HepG2 (cell line): ENCODE data around the gene ENTREP3. TPM values are rescaled to one million over a fixed set of nuclear protein-coding genes. Genes with fewer than 3 reads are reported as not detected.

Experiments
- ATAC-seq: fragments of 200-7000 bp; cut with Tn5 transposase; 3 replicates; pipeline ENCODE4 v1.9.1; 2020; ENCODE audit warnings: mild to moderate bottlenecking, moderate library complexity
- BruUV-seq: library from RNA; stranded (reverse); fragments of 400-500 nt; replicated peaks from 2 replicates; lab custom pipeline; 2021; lab: Mats Ljungman, UMichigan
- CTCF ChIA-PET: fragments of 300-600 bp; formaldehyde crosslinking; extraction: SDS; loops from one replicate; lab custom pipeline; 2021; ENCODE audit warnings: low total read pairs, inconsistent platforms, low intra/inter-chr PET ratio; lab: Yijun Ruan, JAX
- POLR2A ChIA-PET: fragments of 350-600 bp; sonication (Branson Sonifier 250); formaldehyde crosslinking; loops from one replicate; lab custom pipeline; 2020; ENCODE audit warnings: antibody characterized with exemption, inconsistent platforms; lab: Yijun Ruan, JAX
- DNase-seq: peaks from one replicate; pipeline ENCODE4 v3.0.0-alpha.2; 2015; ENCODE audit warnings: low spot score
- FAIRE-seq: peaks from 3 replicates; lab custom pipeline; 2011; peaks lifted over from hg19 to GRCh38; lab: Jason Lieb, UNC
- H2AFZ ChIP-seq: one replicate; pipeline ENCODE4 v1.6.1; 2011; ENCODE audit warnings: low read length, inconsistent platforms
- H3K27ac ChIP-seq: fragments of 300-600 bp; 3 replicates; pipeline ENCODE4 v1.8.0; 2011; ENCODE audit warnings: mixed run types, mild to moderate bottlenecking, mixed read lengths, low read length, inconsistent platforms; ENCODE audit not compliant: insufficient read depth; ENCODE audit errors: extremely low read length
- H3K27me3 ChIP-seq, 2 experiments: fragments of 200-600 bp in 1 of 2; 2 replicates in 1 of 2; 3 replicates in 1 of 2; pipeline versions ENCODE4 v1.6.0 to v1.8.0; 2011; ENCODE audit warnings: low read length in 2 of 2, mild to moderate bottlenecking in 2 of 2, moderate library complexity in 2 of 2, inconsistent platforms in 1 of 2; ENCODE audit not compliant: insufficient read depth in 2 of 2, control insufficient read depth in 1 of 2
- H3K36me3 ChIP-seq, 2 experiments: fragments of 200-600 bp in 1 of 2; replicated peaks in 1 of 2; 2 replicates in 1 of 2; 3 replicates in 1 of 2; pipeline versions ENCODE4 v1.5.1 to v1.8.0; 2011; ENCODE audit warnings: low read length in 2 of 2, inconsistent platforms in 1 of 2; ENCODE audit not compliant: insufficient read depth in 2 of 2, control insufficient read depth in 1 of 2
- H3K4me1 ChIP-seq: 2 replicates; pipeline ENCODE4 v1.5.1; 2012; ENCODE audit warnings: low read length, inconsistent platforms; ENCODE audit not compliant: insufficient read depth
- H3K4me2 ChIP-seq: 2 replicates; pipeline ENCODE4 v1.6.0; 2011; ENCODE audit warnings: low read depth, low read length, inconsistent platforms
- H3K4me3 ChIP-seq, 3 experiments: fragments of 200-600 bp in 1 of 3; sonication (generic), shearing (Covaris generic) in 1 of 3; replicated peaks in 1 of 3; 2 replicates each; pipeline ENCODE4 v1.5.1; 2011 to 2016; ENCODE audit warnings: low read length in 3 of 3, inconsistent platforms in 2 of 3, low read depth in 2 of 3, mild to moderate bottlenecking in 2 of 3, control low read depth in 1 of 3, mixed read lengths in 1 of 3; ENCODE audit not compliant: insufficient read depth in 1 of 3
- H3K79me2 ChIP-seq: one replicate; pipeline ENCODE4 v1.6.1; 2011; ENCODE audit warnings: low read length, inconsistent platforms; ENCODE audit not compliant: insufficient read depth
- H3K9ac ChIP-seq: 2 replicates; pipeline ENCODE4 v1.6.0; 2011; ENCODE audit warnings: mild to moderate bottlenecking, low read depth, low read length, inconsistent platforms; ENCODE audit not compliant: insufficient read depth
- H3K9me3 ChIP-seq: 2 replicates; pipeline ENCODE4 v1.5.1; 2012; ENCODE audit warnings: mild to moderate bottlenecking, low read length
- H4K20me1 ChIP-seq: 2 replicates; pipeline ENCODE4 v1.6.0; 2011; ENCODE audit warnings: inconsistent platforms, mild to moderate bottlenecking, low read length, moderate library complexity; ENCODE audit not compliant: insufficient read depth
- DZIP1 ChIP-seq: sonication (generic); formaldehyde crosslinking; IDR thresholded peaks from 2 replicates; pipeline ENCODE4 v1.5.0; 2020; ENCODE audit warnings: mild to moderate bottlenecking, missing genetic modification reagents
- SIN3B ChIP-seq: fragments of 150-350 bp; IDR thresholded peaks from 2 replicates; pipeline ENCODE4 v1.6.1; 2014; ENCODE audit warnings: low read length
- TFDP1 ChIP-seq: IDR thresholded peaks from 2 replicates; pipeline ENCODE4 v1.6.1; 2016; ENCODE audit warnings: missing compliant biosample characterization, missing genetic modification reagents, borderline replicate concordance
- XBP1 ChIP-seq: sonication (generic); formaldehyde crosslinking; IDR thresholded peaks from 2 replicates; pipeline ENCODE4 v1.5.0; 2020; ENCODE audit warnings: missing genetic modification reagents
- ZBTB42 ChIP-seq: sonication (generic); formaldehyde crosslinking; IDR thresholded peaks from 2 replicates; pipeline ENCODE4 v1.5.0; 2020; ENCODE audit warnings: mild to moderate bottlenecking, missing genetic modification reagents
- ZNF652 ChIP-seq: IDR thresholded peaks from 2 replicates; pipeline ENCODE4 v1.6.1; 2016; ENCODE audit warnings: low read depth, borderline replicate concordance
- WGBS: methylation state at CpG from one replicate; pipeline ENCODE4 v1.1.6; 2017; ENCODE audit warnings: low lambda C conversion rate; 5-methylcytosine and 5-hydroxymethylcytosine counted together
- in situ Hi-C: cut with HindIII; loops from 2 replicates; pipeline ENCODE4 v1.10.0; 2017; ENCODE audit warnings: low pct_unique_long_range_greater_than_20kb; ENCODE audit not compliant: extremely low pct_ligation_motif_present
- intact Hi-C: fragments of 100-400 bp; cut with micrococcal nuclease; formaldehyde crosslinking; loops from one replicate; pipeline ENCODE4 v1.10.0; 2022; ENCODE audit not compliant: unreplicated experiment
- polyA plus RNA-seq, 8 experiments: library from polyadenylated mRNA; depleted of rRNA in 3 of 8; stranded (reverse) in 7 of 8; unstranded in 1 of 8; fragments of >200 nt; fragmentation: Illumina TruSeq in 4 of 8; extraction: Trizol in 4 of 8; gene quantifications; 2 replicates each; pipeline versions ENCODE4 v1.2.1 to v1.2.3, GENCODE V29; 2011 to 2016; ENCODE audit warnings: low read depth in 4 of 8, missing spikeins in 1 of 8, mixed read lengths in 1 of 8; ENCODE audit not compliant: insufficient read depth in 1 of 8
- total RNA-seq, 5 experiments: library from RNA; depleted of rRNA; stranded (reverse); fragments of >200 nt; fragmentation: Illumina TruSeq; extraction: Trizol; gene quantifications; 2 replicates each; pipeline ENCODE4 v1.2.3, GENCODE V29; 2016; ENCODE audit warnings: low read depth in 1 of 5
- TF ChIP-seq, protein P1 (sequence below): sonication (generic); formaldehyde crosslinking; IDR thresholded peaks from 2 replicates; pipeline ENCODE4 v1.4.0; 2020; ENCODE audit warnings: mild to moderate bottlenecking, missing genetic modification reagents, borderline replicate concordance
- TF ChIP-seq, protein P2 (sequence below): IDR thresholded peaks from 2 replicates; pipeline ENCODE4 v1.6.1; 2012; ENCODE audit warnings: low read length, improper control_type of control experiment

The ENTREP3 gene
- total and polyA plus RNA-seq, 2 of the 13 experiments (the other 11 are each of a cell fraction or from before 2014, with no cell fraction given), result 4.1 to 9.9 TPM

GRCh38 chr1:155267373-155267772, 12.1 kb upstream of the ENTREP3 start:
- DNase-seq, result no peak
- H4K20me1 ChIP-seq, result no peaks in the 10 kb centered on the region
- in situ Hi-C loops, result no loop called here
- H3K79me2 ChIP-seq, result peaks cover 22% of the 10 kb centered on the region
- no peaks in the 10 kb centered on the region for H3K9me3 ChIP-seq
- peaks cover 32 to 74% of the 10 kb centered on the region in 2 experiments for H3K36me3 ChIP-seq
- no peak overlapping the region for H3K4me2 ChIP-seq
- ATAC-seq, result no peak
- peaks cover 21% of the 10 kb centered on the region for H3K4me1 ChIP-seq
- no peaks in the 10 kb centered on the region for H3K27me3 ChIP-seq
- H3K9ac ChIP-seq, result no peak overlapping the region
- H3K4me3 ChIP-seq, result no peak overlapping the region
- 100% methylated on average over 2 of the region's 2 CpGs for WGBS
- intact Hi-C loops, result no loop called here
- CTCF ChIA-PET, result no interaction called here
- POLR2A ChIA-PET, result interaction anchor here (1.3 to 4.7 kb wide), 3 partner anchors 9 to 57 kb away, joined by 3 to 14 read pairs (median 10); partner anchors contain the start of gene HCN3
- H3K27ac ChIP-seq, result no peak overlapping the region
- FAIRE-seq, result no peak
- TF ChIP-seq, protein P1, sequence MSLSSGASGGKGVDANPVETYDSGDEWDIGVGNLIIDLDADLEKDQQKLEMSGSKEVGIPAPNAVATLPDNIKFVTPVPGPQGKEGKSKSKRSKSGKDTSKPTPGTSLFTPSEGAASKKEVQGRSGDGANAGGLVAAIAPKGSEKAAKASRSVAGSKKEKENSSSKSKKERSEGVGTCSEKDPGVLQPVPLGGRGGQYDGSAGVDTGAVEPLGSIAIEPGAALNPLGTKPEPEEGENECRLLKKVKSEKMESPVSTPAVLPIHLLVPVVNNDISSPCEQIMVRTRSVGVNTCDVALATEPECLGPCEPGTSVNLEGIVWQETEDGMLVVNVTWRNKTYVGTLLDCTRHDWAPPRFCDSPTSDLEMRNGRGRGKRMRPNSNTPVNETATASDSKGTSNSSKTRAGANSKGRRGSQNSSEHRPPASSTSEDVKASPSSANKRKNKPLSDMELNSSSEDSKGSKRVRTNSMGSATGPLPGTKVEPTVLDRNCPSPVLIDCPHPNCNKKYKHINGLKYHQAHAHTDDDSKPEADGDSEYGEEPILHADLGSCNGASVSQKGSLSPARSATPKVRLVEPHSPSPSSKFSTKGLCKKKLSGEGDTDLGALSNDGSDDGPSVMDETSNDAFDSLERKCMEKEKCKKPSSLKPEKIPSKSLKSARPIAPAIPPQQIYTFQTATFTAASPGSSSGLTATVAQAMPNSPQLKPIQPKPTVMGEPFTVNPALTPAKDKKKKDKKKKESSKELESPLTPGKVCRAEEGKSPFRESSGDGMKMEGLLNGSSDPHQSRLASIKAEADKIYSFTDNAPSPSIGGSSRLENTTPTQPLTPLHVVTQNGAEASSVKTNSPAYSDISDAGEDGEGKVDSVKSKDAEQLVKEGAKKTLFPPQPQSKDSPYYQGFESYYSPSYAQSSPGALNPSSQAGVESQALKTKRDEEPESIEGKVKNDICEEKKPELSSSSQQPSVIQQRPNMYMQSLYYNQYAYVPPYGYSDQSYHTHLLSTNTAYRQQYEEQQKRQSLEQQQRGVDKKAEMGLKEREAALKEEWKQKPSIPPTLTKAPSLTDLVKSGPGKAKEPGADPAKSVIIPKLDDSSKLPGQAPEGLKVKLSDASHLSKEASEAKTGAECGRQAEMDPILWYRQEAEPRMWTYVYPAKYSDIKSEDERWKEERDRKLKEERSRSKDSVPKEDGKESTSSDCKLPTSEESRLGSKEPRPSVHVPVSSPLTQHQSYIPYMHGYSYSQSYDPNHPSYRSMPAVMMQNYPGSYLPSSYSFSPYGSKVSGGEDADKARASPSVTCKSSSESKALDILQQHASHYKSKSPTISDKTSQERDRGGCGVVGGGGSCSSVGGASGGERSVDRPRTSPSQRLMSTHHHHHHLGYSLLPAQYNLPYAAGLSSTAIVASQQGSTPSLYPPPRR (CRISPR knock-in tag), result no peak
- no peak for TF ChIP-seq DZIP1
- TF ChIP-seq TFDP1 (CRISPR knock-in tag), result no peak
- no peak for TF ChIP-seq ZBTB42 (CRISPR knock-in tag)
- no peak for TF ChIP-seq SIN3B
- TF ChIP-seq, protein P2, sequence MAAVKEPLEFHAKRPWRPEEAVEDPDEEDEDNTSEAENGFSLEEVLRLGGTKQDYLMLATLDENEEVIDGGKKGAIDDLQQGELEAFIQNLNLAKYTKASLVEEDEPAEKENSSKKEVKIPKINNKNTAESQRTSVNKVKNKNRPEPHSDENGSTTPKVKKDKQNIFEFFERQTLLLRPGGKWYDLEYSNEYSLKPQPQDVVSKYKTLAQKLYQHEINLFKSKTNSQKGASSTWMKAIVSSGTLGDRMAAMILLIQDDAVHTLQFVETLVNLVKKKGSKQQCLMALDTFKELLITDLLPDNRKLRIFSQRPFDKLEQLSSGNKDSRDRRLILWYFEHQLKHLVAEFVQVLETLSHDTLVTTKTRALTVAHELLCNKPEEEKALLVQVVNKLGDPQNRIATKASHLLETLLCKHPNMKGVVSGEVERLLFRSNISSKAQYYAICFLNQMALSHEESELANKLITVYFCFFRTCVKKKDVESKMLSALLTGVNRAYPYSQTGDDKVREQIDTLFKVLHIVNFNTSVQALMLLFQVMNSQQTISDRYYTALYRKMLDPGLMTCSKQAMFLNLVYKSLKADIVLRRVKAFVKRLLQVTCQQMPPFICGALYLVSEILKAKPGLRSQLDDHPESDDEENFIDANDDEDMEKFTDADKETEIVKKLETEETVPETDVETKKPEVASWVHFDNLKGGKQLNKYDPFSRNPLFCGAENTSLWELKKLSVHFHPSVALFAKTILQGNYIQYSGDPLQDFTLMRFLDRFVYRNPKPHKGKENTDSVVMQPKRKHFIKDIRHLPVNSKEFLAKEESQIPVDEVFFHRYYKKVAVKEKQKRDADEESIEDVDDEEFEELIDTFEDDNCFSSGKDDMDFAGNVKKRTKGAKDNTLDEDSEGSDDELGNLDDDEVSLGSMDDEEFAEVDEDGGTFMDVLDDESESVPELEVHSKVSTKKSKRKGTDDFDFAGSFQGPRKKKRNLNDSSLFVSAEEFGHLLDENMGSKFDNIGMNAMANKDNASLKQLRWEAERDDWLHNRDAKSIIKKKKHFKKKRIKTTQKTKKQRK, result no peak
- no peak for TF ChIP-seq XBP1
- TF ChIP-seq ZNF652, result no peak
- no peak overlapping the region for H2AFZ ChIP-seq
- no TSS peak for BruUV-seq
